Hematopoietic multipotent progenitor cell treated with erythropoietin and hydrocortisone succinate and interleukin-3 and kit ligand, for 6 days (in vitro differentiated cells): ENCODE measurements around the gene SH3D19.
"Not testable (repeated sequence)": the region's sequence is repeated elsewhere in the genome, so short reads cannot be mapped to it uniquely, and the experiment has no call there.

Experiments used
- DNase-seq: peaks from one replicate; pipeline ENCODE4 v3.0.0-alpha.2; 2015

The SH3D19 gene

DNA sequence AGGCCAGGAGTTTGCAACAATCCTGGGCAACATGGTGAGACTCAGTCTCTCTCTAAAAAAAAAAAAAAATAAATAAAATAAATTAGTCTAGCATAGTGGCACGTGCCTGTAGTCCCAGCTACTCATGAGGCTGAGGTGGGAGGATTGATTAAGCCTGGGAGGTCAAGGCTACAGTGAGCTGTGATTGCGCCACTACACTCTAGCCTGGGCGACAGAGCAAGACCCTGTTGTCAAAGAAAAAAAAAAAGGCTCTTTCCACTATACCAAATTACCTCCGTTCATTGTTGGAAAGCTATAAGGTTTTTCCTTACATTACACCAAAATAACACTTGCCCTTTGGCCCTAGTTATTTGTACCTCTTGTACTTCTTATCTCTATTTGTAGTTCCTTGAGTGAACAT is 58.3 kb downstream of the SH3D19 start:
- no peak for DNase-seq

GRCh38 chr4:151266497-151266896 is 58.9 kb downstream of the SH3D19 start:
- no peak for DNase-seq

GRCh38 chr4:151263455-151263854 is 62.0 kb downstream of the SH3D19 start:
- no peak for DNase-seq

GRCh38 chr4:151260526-151260925 is 64.9 kb downstream of the SH3D19 start:
- DNase-seq, result no peak

- DNase-seq, result no peak
These were observed 65.7 kb downstream of the SH3D19 start for GRCh38 chr4:151259752-151260151.

DNA sequence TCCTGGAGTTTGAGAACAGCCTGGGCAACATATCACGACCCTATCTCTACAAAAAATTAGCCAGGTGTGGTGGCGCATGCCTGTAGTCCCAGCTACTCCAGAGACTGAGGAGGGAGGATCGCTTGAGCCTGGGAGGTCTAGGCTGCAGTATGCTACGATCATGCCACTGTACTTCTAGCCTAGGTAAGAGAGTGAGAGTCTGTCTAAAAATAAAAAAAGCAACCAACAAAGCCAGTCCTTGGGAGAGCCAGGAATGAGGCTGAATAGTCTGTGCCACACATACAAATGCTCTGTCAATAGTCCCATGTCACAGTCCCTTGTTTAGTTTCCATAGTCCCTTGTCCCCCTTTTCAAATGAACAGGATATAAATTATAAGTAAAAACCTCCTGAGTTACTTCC is 67.7 kb downstream of the SH3D19 start:
- no peak for DNase-seq

DNA sequence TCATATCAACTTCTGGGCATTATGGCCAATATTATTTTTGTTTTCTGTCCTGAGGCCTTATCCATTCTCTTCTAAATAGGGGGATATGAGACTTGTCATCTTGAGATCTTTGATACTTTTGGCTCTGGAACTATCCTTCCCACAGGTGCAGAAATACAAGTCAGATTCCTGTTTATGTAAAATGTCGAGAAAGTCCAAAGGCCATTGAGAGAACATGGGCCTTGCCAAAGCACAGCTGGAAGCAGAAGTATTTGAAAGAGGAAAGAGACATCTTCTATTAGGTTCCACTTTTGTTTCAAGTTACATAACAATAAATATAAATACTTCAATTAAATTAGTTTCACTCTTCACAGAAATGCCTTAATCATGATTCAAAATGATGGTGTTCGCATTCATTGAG is 69.3 kb downstream of the SH3D19 start:
- DNase-seq, result no peak

GRCh38 chr4:151255680-151256079 is 69.7 kb downstream of the SH3D19 start:
- not testable (repeated sequence) for DNase-seq

GRCh38 chr4:151255226-151255625 is 70.2 kb downstream of the SH3D19 start:
- not testable (repeated sequence) for DNase-seq

- DNase-seq, result no peak
These were observed 73.7 kb downstream of the SH3D19 start for GRCh38 chr4:151251603-151252304.

DNA sequence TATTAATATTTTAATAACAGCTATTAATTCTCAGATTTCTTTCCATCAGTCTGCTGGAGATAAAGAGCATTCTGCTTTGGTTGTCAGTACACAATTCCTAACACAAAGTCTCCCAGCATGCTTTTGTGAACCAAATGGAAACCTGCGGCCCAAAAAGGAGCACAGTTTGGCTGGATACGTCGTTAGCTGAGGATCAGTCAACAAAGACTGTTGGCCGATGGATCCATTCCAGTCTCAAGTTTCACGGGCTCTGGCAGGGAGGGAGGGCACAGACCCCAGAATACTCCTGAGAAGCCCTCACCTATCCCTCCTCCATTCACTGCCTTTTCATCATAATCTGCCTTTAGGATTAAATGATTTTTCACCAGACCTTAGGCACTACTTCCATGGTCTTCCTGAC is 74.7 kb downstream of the SH3D19 start:
- no peak for DNase-seq

GRCh38 chr4:151248519-151248918 is 76.9 kb downstream of the SH3D19 start:
- DNase-seq, result no peak

- no peak for DNase-seq
These were observed 78.0 kb downstream of the SH3D19 start for GRCh38 chr4:151247395-151247794.

GRCh38 chr4:151246742-151247141 is 78.7 kb downstream of the SH3D19 start:
- DNase-seq, result no peak

DNA sequence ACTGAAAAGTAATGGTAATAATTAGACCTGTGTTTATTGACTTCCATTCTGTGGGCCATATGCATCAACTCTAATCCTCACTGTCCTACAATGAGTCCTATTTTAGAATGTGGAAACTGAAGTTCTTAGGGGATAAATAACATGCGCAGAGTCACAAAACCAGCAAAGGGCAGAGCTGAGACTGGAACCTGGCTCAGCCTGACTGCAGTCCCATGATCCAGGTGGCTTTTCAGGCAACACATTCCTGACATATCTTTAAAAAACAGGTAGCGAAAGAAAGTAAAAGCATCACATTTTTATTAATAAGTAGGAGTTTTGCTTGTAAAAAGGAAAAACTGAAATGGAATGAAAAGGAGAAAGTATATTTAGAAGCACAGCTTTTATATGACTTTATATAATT is 83.1 kb downstream of the SH3D19 start:
- DNase-seq, result no peak

DNA sequence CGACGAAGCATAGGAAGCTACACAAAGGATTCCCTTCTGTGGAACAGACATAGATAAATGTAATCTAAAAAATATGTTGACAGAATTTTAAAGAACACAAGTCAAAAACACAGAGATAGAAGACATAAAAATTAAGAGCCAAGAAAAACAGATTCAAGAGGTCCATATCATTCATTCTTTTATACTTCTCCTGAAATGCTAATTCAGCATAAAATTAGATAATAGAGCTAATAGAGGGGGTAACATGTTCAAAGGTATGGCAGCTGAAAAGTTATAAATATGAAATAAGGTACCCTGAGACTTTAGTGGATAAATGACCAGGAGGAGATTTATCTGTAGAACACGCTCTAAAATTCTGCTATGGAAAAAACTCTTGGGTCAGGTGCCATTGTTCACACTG is 85.8 kb downstream of the SH3D19 start:
- no peak for DNase-seq

- no peak for DNase-seq
These were observed 86.9 kb downstream of the SH3D19 start for GRCh38 chr4:151238477-151238876.

DNA sequence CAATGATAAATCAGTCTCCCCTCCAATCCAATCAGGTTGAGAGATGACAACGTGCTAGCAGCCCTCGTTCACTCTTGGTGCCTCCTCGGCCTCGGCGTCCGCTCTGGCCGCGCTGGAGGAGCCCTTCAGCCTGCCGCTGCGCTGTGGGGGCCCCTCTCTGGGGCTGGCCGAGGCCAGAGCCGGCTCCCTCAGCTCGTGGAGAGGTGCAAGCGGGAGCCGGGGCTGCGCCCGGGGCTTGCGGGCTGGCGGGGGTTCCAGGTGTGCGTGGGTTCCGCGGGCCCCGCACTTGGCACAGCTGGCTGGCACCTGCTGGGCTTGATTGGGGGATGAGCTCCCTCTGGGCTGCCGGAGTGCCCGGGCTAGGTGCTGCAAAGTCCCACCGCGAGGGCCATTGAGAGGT is 89.4 kb downstream of the SH3D19 start:
- DNase-seq, result no peak

- not testable (repeated sequence) for DNase-seq
These were observed 90.0 kb downstream of the SH3D19 start for GRCh38 chr4:151235373-151235772.

DNA sequence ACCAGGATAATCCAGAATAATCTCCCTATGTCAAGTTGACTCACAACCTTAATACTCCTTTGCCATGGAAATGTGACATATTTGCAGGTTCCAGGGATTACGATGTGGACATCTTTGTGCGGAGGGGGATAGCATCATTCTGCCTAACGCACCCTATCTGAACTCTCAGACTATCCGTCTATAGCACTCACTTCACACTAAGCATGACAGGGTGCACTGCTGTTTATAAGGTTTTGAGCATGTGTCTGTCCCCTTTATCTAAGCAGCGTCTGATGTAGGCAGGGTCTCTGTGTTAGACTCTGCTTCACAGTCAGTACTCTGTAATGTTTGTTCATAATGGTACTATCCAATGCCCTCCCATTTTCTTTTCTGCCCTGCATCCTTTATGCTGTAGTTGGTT is 91.8 kb downstream of the SH3D19 start:
- DNase-seq, result no peak

DNA sequence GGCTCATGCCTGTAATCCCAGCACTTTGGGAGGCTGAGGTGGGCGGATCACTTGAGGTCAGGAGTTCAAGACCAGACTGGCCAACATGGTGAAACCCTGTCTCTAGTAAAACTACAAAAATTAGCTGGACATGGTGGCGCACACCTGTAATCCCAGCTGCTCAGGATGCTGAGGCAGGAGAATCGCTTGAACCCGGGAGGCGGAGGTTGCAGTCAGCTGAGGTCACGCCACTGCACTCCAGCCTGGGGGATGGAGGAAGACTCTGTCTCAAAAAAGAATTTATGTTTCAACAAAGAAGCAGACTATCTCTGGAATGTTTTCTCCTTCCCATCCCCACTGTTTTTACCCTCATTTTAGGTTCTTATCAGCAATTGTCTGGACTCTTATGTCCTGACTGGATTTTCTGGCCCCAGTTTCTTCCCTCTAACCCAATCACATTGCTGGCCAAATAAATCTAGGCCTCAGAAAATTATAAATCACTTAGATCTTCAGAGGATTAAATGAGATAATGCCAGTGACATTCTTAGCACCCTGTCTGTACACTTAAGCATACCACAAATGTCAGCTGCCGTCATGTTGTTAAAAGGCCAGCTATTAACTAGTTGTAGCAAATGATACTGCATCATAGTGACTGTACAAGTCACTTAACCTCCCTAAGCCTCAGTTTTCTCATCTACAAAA is 93.3 kb downstream of the SH3D19 start:
- no peak for DNase-seq

DNA sequence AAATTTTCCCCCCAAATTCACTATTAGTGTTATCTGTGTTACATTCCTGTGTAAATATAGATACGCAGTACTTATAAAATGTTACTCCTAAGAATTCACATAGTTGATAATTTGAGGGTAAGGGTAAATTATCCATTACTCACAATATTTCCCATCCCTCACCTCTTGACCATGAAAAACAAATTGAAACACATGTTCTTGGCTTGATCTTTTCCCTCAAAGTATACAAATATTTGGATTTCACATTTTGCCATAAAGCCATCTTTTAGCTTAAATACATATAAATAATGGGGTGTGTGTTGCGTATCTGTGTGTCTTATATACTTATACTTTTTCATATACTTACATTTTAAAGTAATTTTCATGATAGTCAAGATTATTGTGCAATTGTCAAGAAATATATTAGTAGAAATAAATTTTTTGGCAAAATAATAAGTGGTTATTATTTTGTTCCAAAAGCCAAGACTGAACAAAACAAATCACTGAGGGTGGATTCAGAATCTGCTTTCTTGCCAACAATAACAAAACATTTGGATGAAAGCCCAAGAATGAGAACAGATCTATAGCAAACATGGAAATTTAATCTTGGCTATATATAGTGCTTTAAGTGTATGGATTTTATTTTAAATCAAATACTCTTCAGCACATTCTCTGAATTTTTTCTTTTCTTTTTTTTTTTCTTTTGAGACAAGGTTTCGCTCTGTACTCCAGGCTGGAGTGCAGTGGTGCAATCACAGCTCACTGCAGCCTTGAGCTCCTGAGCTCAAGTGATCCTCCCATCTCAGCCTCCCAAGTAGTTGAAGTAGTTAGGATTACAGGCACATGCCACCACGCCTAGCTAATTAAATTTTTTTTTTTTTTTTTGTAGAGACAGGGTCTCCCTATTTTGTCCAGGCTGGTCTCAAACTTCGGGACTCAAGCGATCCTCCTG is 97.0 kb downstream of the SH3D19 start:
- no peak for DNase-seq

DNA sequence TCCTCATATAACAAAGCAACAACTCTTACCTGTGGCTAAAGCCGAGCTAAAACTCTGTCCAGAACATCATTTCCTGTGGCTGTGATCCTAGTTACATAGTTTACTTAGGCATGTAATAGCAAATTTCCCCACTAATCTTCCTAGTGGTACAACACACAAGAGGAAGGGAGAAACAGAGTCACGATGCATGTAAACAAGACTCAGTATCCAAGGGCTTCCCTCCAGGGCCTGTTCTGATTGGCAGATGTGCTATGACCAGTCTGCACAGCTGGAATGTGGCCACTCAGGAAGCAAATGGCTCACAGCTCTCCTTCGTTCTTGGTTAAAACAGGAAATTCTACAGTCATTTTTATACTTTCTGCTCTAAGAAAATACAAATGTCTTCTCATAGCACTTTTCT is 97.7 kb downstream of the SH3D19 start:
- no peak for DNase-seq

GRCh38 chr4:151227172-151227571 is 98.2 kb downstream of the SH3D19 start:
- DNase-seq, result no peak
